H9 (cell line): ENCODE measurements around the gene USP20. TPM values are rescaled to one million over a fixed set of nuclear protein-coding genes. Genes with fewer than 3 reads are reported as not detected.

Experiments used
- DNase-seq: peaks from one replicate; pipeline ENCODE4 v3.0.0-alpha.2; 2017
- H2AFZ ChIP-seq: one replicate; pipeline ENCODE4 v1.6.1; 2013; ENCODE audit warnings: mild to moderate bottlenecking, low read length, control low read depth, moderate library complexity
- H2AK5ac ChIP-seq: 2 replicates; pipeline ENCODE4 v1.6.1; 2013; ENCODE audit warnings: low read length, control low read depth, mixed read lengths; ENCODE audit not compliant: insufficient read length
- H2BK120ac ChIP-seq: one replicate; pipeline ENCODE4 v1.6.1; 2013; ENCODE audit warnings: low read depth, mild to moderate bottlenecking, low read length, control low read depth, inconsistent platforms; ENCODE audit not compliant: poor library complexity, severe bottlenecking
- H2BK12ac ChIP-seq: 2 replicates; pipeline ENCODE4 v1.6.1; 2013; ENCODE audit warnings: low read length, control low read depth, mixed read lengths, low read depth; ENCODE audit not compliant: insufficient read length
- H2BK15ac ChIP-seq: 2 replicates; pipeline ENCODE4 v1.6.1; 2013; ENCODE audit warnings: low read depth, low read length, control low read depth
- H2BK20ac ChIP-seq: one replicate; pipeline ENCODE4 v1.6.1; 2013; ENCODE audit warnings: low read depth, mild to moderate bottlenecking, low read length, control low read depth, inconsistent platforms; ENCODE audit not compliant: poor library complexity, severe bottlenecking
- H2BK5ac ChIP-seq: 2 replicates; pipeline ENCODE4 v1.6.1; 2013; ENCODE audit warnings: low read length, control low read depth, mixed read lengths; ENCODE audit not compliant: insufficient read length
- H3K14ac ChIP-seq: 2 replicates; pipeline ENCODE4 v1.6.1; 2013; ENCODE audit warnings: low read length, control low read depth; ENCODE audit not compliant: insufficient read depth
- H3K18ac ChIP-seq: 2 replicates; pipeline ENCODE4 v1.6.1; 2013; ENCODE audit warnings: low read depth, mild to moderate bottlenecking, mixed read lengths, low read length, control low read depth; ENCODE audit not compliant: insufficient read length
- H3K23ac ChIP-seq: 2 replicates; pipeline ENCODE4 v1.6.1; 2013; ENCODE audit warnings: low read length, control low read depth, mixed read lengths, low read depth; ENCODE audit not compliant: insufficient read length
- H3K23me2 ChIP-seq: 2 replicates; pipeline ENCODE4 v1.6.1; 2013; ENCODE audit warnings: low read depth, mild to moderate bottlenecking, mixed read lengths, low read length, control low read depth; ENCODE audit not compliant: insufficient read length, poor library complexity, severe bottlenecking
- H3K27ac ChIP-seq: 2 replicates; pipeline ENCODE4 v1.5.1; 2013; ENCODE audit warnings: low read length, control low read depth, mixed read lengths, low read depth; ENCODE audit not compliant: insufficient read length
- H3K27me3 ChIP-seq: 2 replicates; pipeline ENCODE4 v1.6.1; 2013; ENCODE audit warnings: low read length, control low read depth, inconsistent platforms; ENCODE audit not compliant: insufficient read depth
- H3K4ac ChIP-seq: 2 replicates; pipeline ENCODE4 v1.6.1; 2013; ENCODE audit warnings: low read depth, mild to moderate bottlenecking, control low read depth, inconsistent platforms, low read length, moderate library complexity
- H3K4me1 ChIP-seq: 2 replicates; pipeline ENCODE4 v1.6.1; 2013; ENCODE audit warnings: low read length, control low read depth, inconsistent platforms; ENCODE audit not compliant: insufficient read depth
- H3K4me2 ChIP-seq: 2 replicates; pipeline ENCODE4 v1.6.1; 2013; ENCODE audit warnings: low read length, control low read depth, mixed read lengths; ENCODE audit not compliant: insufficient read length, insufficient read depth
- H3K56ac ChIP-seq: 2 replicates; pipeline ENCODE4 v1.6.1; 2013; ENCODE audit warnings: low read depth, mild to moderate bottlenecking, mixed read lengths, low read length, control low read depth; ENCODE audit not compliant: insufficient read length
- H3K79me1 ChIP-seq: 2 replicates; pipeline ENCODE4 v1.6.1; 2013; ENCODE audit warnings: low read depth, mild to moderate bottlenecking, moderate library complexity, low read length, control low read depth, inconsistent platforms; ENCODE audit not compliant: insufficient read depth, poor library complexity, severe bottlenecking
- H3K79me2 ChIP-seq: 2 replicates; pipeline ENCODE4 v1.6.1; 2013; ENCODE audit warnings: low read length, control low read depth, inconsistent platforms; ENCODE audit not compliant: insufficient read depth
- H3K9ac ChIP-seq: 2 replicates; pipeline ENCODE4 v1.6.1; 2013; ENCODE audit warnings: low read length, control low read depth, mixed read lengths; ENCODE audit not compliant: insufficient read length; ENCODE audit errors: extremely low read depth
- H3K9me3 ChIP-seq: one replicate; pipeline ENCODE4 v1.6.1; 2013; ENCODE audit warnings: low read depth, low read length, inconsistent platforms; ENCODE audit not compliant: control insufficient read depth
- H3T11ph ChIP-seq: one replicate; pipeline ENCODE4 v1.6.1; 2013; ENCODE audit warnings: mild to moderate bottlenecking, low read length, control low read depth, inconsistent platforms
- H4K20me1 ChIP-seq: one replicate; pipeline ENCODE4 v1.6.1; 2013; ENCODE audit not compliant: control insufficient read depth, insufficient read length, insufficient read depth
- H4K5ac ChIP-seq: 2 replicates; pipeline ENCODE4 v1.6.1; 2013; ENCODE audit warnings: low read depth, mild to moderate bottlenecking, mixed read lengths, low read length, control low read depth; ENCODE audit not compliant: insufficient read length
- H4K8ac ChIP-seq: replicated peaks from 2 replicates; pipeline ENCODE4 v1.6.1; 2013; ENCODE audit warnings: low read length, control low read depth, mixed read lengths, low read depth; ENCODE audit not compliant: insufficient read length
- H4K91ac ChIP-seq: 2 replicates; pipeline ENCODE4 v1.6.1; 2013; ENCODE audit warnings: low read depth, mild to moderate bottlenecking, moderate library complexity, mixed read lengths, low read length, control low read depth; ENCODE audit not compliant: insufficient read length
- H3K27ac Mint-ChIP-seq, 3 experiments: 2 replicates in 2 of 3; 3 replicates in 1 of 3; pipeline ENCODE4 v1.8.0; 2020 to 2021; ENCODE audit warnings: mixed read lengths in 3 of 3, mild to moderate bottlenecking in 1 of 3, moderate library complexity in 1 of 3
- H3K27me3 Mint-ChIP-seq: 2 replicates; pipeline ENCODE4 v1.8.0; 2021; ENCODE audit warnings: low read depth, mild to moderate bottlenecking, moderate library complexity, mixed read lengths
- H3K36me3 Mint-ChIP-seq, 3 experiments: 2 replicates in 2 of 3; 3 replicates in 1 of 3; pipeline ENCODE4 v1.8.0; 2020 to 2021; ENCODE audit warnings: low read depth in 3 of 3, mixed read lengths in 3 of 3; ENCODE audit not compliant: insufficient read depth in 1 of 3
- H3K4me1 Mint-ChIP-seq, 2 experiments: 2 replicates each; pipeline ENCODE4 v1.8.0; 2020; ENCODE audit warnings: mixed read lengths in 2 of 2
- H3K4me3 Mint-ChIP-seq, 2 experiments: 2 replicates in 1 of 2; 3 replicates in 1 of 2; pipeline ENCODE4 v1.8.0; 2020 to 2021; ENCODE audit warnings: mild to moderate bottlenecking in 2 of 2, mixed read lengths in 2 of 2, moderate library complexity in 1 of 2
- H3K9me3 Mint-ChIP-seq, 2 experiments: 2 replicates in 1 of 2; 3 replicates in 1 of 2; pipeline ENCODE4 v1.8.0; 2020; ENCODE audit warnings: mild to moderate bottlenecking in 2 of 2, mixed read lengths in 2 of 2, moderate library complexity in 1 of 2
- CTCF ChIP-seq: fragments of 200-600 bp; sonication (generic); conservative IDR thresholded peaks from 3 replicates; pipeline ENCODE4 v1.8.0; 2021; ENCODE audit warnings: antibody characterized with exemption, mild to moderate bottlenecking
- WGBS: extraction: QIAGEN DNeasy Blood & Tissue Kit; methylation state at CpG from one replicate; pipeline ENCODE4 v1.1.7; 2013; ENCODE audit warnings: missing lambda C conversion rate, low lambda C conversion rate, mixed read lengths; ENCODE audit not compliant: insufficient read length; ENCODE audit errors: extremely low coverage; 5-methylcytosine and 5-hydroxymethylcytosine counted together
- total RNA-seq: library from RNA; stranded (reverse); gene quantifications from 2 replicates; pipeline ENCODE4 v1.2.1, GENCODE V29; 2021

USP20 gene
- total RNA-seq, 1 experiment from 2014 or later = 20.9 TPM

DNA sequence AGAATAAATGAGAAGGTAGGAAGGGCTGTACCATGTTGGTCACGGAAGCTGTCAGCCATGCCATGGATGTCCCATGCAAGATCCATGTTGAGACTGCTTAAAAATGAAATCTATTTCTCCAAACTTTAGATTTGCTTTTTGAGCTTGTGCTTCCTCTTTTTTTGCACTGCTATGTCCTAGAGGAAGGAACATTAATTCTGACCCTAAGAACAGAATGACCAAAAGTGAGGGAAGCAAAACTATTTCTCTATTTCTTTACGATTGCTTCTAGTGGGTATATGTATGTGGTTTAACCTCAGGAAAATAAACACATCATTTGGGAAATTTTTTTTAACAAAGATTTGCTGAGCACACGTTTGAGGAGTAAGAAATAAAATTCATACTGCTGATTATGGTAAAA is 84.6 kb downstream of the USP20 start:
- no peak overlapping the region for H2BK20ac ChIP-seq
- H2BK5ac ChIP-seq = no peak overlapping the region
- H3K27me3 Mint-ChIP-seq = no peaks in the 10 kb centered on the region

More for the DNA sequence above, 84.6 kb downstream of the USP20 start:
- Histone ChIP-seq H3K4ac (no peak overlapping the region), H4K5ac (no peak overlapping the region), H3K79me2 (no peaks in the 10 kb centered on the region), H3K79me1 (no peaks in the 10 kb centered on the region), H2AFZ (no peak overlapping the region), H4K91ac (no peak overlapping the region), H3K23ac (no peak overlapping the region), H3K23me2 (no peaks in the 10 kb centered on the region), H3K18ac (no peak overlapping the region), H3K9ac (no peak overlapping the region), H3K14ac (no peak overlapping the region), H2BK120ac (no peak overlapping the region), H2AK5ac (no peak overlapping the region), H3K27me3 (no peaks in the 10 kb centered on the region), H3K4me2 (no peak overlapping the region), H4K20me1 (no peaks in the 10 kb centered on the region), H2BK12ac (no peak overlapping the region), H3K27ac (no peak overlapping the region), H3K4me1 (no peaks in the 10 kb centered on the region), H2BK15ac (no peak overlapping the region), H3K56ac (no peak overlapping the region), H3T11ph (no peak overlapping the region), H3K9me3 (no peaks in the 10 kb centered on the region), H4K8ac (no peak overlapping the region)
- peaks cover 0 to 6% of the 10 kb centered on the region in 2 experiments; a peak in 2 of 4 replicates for H3K4me1 Mint-ChIP-seq
- H3K27ac Mint-ChIP-seq = no peak overlapping the region
- H3K36me3 Mint-ChIP-seq = peaks cover 0 to 11% (median 6%) of the 10 kb centered on the region in 3 experiments; a peak in 4 of 7 replicates
- no peak overlapping the region for H3K4me3 Mint-ChIP-seq
- no peak for TF ChIP-seq CTCF
- no CpG with 5 or more reads among the region's 3 CpGs for WGBS
- H3K9me3 Mint-ChIP-seq = no peaks in the 10 kb centered on the region
- no peak for DNase-seq
